ENCODE results near the gene HBP1. TPM values are rescaled to one million over a fixed set of nuclear protein-coding genes. Genes with fewer than 3 reads are reported as not detected.

Gene HBP1
- total RNA-seq, 1 experiment from 2014 or later = 31.0 TPM

- Mint-ChIP-seq H3K4me3 (peak overlapping the region; percentile 94), H3K9me3 (no peaks in the 10 kb centered on the region), H3K36me3 (peaks cover 2% of the 10 kb centered on the region; the same call in 1 of the 2 replicates), H3K4me1 (peaks cover 58% of the 10 kb centered on the region), H3K27me3 (ENCODE audit: low read depth) (no peaks in the 10 kb centered on the region), H3K27ac (peak overlapping the region; percentile 100)
- TF ChIP-seq CREB1 (CRISPR knock-in tag; IDR thresholded peaks at IDR 0.05) (no peak), MAX (CRISPR knock-in tag; IDR thresholded peaks at IDR 0.05) (peak; percentile 12; the same call in 1 of the 2 replicates), USF2 (CRISPR knock-in tag; IDR thresholded peaks at IDR 0.05) (no peak)
- ChIA-PET POLR2A (interaction anchor here (0.6 kb wide), 1 partner anchor 153 kb away, joined by 3 read pairs; no protein-coding TSS in a partner anchor), CTCF (interaction anchor here (1.2 to 3.5 kb wide), 3 partner anchors 23 to 232 kb away, joined by 4 to 29 read pairs (median 18); no protein-coding TSS in a partner anchor)
- ATAC-seq (no peak), DNase-seq (ENCODE audit: low spot score) (no peak)
Measured at GRCh38 chr7:107170051-107170915, 1.5 kb downstream of the HBP1 start.

- Mint-ChIP-seq H3K4me3 (no peak overlapping the region; the same call in 1 of the 2 replicates), H3K36me3 (peaks cover 2% of the 10 kb centered on the region; the same call in 1 of the 2 replicates), H3K27ac (peak overlapping the region; percentile 40; the same call in 1 of the 2 replicates), H3K9me3 (no peaks in the 10 kb centered on the region), H3K27me3 (ENCODE audit: low read depth) (no peaks in the 10 kb centered on the region), H3K4me1 (peaks cover 45% of the 10 kb centered on the region)
- ATAC-seq (no peak), DNase-seq (ENCODE audit: low spot score) (no peak)
- TF ChIP-seq IRF2 (CRISPR knock-in tag; IDR thresholded peaks at IDR 0.05; ENCODE audit: borderline replicate concordance, low read depth) (no peak), KAT7 (CRISPR knock-in tag; IDR thresholded peaks at IDR 0.05; ENCODE audit: borderline replicate concordance) (no peak), ATF3 (CRISPR knock-in tag; conservative IDR thresholded peaks at IDR 0.05) (no peak), ZNF532 (CRISPR knock-in tag; IDR thresholded peaks at IDR 0.05; ENCODE audit: borderline replicate concordance) (no peak), ZNF121 (CRISPR knock-in tag; IDR thresholded peaks at IDR 0.05) (no peak), CDX4 (CRISPR knock-in tag; IDR thresholded peaks at IDR 0.05; ENCODE audit: borderline replicate concordance) (no peak), FOXK1 (CRISPR knock-in tag; IDR thresholded peaks at IDR 0.05) (no peak), TEAD1 (CRISPR knock-in tag; IDR thresholded peaks at IDR 0.05) (no peak), ZNF416 (CRISPR knock-in tag; IDR thresholded peaks at IDR 0.05) (no peak), ZBTB43 (CRISPR knock-in tag; IDR thresholded peaks at IDR 0.05) (no peak), SMAD3 (CRISPR knock-in tag; IDR thresholded peaks at IDR 0.05; ENCODE audit: borderline replicate concordance) (no peak), ZNF232 (CRISPR knock-in tag; IDR thresholded peaks at IDR 0.05) (no peak), ATF1 (CRISPR knock-in tag; IDR thresholded peaks at IDR 0.05) (no peak), ARID4B (CRISPR knock-in tag; IDR thresholded peaks at IDR 0.05; ENCODE audit: borderline replicate concordance) (no peak)
- ChIA-PET POLR2A (no interaction called here), CTCF (no interaction called here)
Measured at GRCh38 chr7:107171496-107171895, 2.7 kb downstream of the HBP1 start.
